G401 (cell line): ENCODE data around the gene COL4A1. TPM values are rescaled to one million over a fixed set of nuclear protein-coding genes. Genes with fewer than 3 reads are reported as not detected.

Experiments used
- DNase-seq: peaks from one replicate; pipeline ENCODE4 v3.0.0-alpha.2; 2015; ENCODE audit warnings: low spot score
- in situ Hi-C: cut with HindIII; loops from 2 replicates; pipeline ENCODE4 v1.10.0; 2016; ENCODE audit warnings: low sequenced_read_pairs, mixed read lengths
- total RNA-seq: library from RNA; depleted of rRNA; stranded (reverse); fragments of >200 nt; shearing (Covaris generic); gene quantifications from 2 replicates; pipeline ENCODE4 v1.2.3, GENCODE V29; 2014

Gene COL4A1
- total RNA-seq, 1 experiment from 2014 or later: 0.98 TPM

DNA sequence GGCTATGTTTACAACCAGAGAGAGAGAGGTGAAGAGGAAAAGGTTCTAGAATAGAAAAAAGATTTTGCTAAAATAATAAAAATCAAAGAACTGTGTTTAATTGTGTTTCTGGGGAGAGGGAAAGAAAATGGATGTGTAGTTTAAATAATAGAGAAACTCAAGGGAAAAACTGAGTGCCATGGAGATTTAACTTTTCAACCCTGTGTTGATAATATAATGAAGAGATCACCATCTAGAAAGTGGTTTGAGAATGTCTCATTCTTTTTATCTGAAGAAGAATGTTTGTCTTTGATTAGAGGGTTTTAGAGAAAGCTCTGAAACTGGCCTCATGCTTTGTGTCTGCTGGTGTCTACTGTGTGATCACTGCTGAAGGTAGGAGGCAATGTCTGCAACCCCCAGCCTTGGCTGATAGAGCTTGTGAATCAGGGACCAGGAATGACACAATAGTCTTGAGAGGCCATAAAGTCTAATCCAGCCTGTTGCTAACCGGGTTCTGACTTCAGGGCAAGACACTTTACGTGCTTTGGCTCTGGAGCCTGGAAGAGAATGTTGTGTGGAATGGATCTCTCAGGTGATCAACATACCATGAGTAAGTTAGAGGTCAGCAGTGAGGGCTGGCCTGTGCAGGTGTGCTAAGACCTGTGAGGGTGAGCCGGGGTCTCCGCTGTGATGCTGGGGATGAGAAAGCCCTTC, 5.5 kb upstream of the COL4A1 start:
- in situ Hi-C loops: no loop called here
- DNase-seq: no peak

DNA sequence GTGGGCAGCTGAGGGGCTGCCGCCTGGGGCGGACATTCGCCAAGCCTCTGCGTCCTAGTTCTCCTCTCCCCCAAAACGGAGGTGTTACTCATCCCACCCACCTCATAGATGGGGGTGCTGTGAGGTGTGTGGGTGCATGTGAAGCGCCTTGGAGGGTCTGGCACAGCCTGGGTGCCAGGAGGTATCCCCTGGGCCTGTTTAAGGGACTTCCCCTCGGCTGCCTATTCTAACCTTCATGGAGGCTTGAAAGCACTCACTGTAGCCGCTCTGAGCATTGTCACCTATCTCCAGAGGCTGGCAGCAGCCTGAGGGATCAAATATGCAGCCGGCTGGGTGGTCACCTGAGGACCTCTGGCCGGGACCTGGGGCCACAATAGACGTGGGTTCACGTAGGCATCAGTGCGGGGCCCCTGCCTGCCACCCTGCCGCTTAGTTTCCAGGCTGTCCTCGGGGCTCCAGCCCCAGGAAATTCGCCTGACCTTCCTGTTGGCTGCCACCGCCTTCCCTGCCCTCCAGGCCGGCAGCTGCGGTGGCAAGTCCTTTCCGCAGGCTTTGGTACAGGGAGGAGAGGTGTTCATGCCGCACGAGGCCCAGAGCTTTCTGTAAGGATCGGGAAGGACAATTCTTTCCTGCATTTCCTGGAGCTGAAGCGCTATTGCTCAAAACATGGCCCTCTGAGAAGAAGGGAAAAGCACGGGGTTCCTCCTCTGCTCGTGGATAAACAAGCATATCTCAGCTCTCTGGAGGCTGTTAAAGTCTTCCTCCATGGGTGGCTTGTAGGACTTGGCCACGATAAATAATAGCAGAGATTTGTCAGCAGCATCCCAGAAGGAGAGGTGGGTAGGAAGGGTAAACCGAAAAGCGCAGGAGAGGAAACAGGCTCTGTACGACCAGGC, 4.7 kb upstream of the COL4A1 start:
- DNase-seq: no peak
- in situ Hi-C loops: no loop called here

DNA sequence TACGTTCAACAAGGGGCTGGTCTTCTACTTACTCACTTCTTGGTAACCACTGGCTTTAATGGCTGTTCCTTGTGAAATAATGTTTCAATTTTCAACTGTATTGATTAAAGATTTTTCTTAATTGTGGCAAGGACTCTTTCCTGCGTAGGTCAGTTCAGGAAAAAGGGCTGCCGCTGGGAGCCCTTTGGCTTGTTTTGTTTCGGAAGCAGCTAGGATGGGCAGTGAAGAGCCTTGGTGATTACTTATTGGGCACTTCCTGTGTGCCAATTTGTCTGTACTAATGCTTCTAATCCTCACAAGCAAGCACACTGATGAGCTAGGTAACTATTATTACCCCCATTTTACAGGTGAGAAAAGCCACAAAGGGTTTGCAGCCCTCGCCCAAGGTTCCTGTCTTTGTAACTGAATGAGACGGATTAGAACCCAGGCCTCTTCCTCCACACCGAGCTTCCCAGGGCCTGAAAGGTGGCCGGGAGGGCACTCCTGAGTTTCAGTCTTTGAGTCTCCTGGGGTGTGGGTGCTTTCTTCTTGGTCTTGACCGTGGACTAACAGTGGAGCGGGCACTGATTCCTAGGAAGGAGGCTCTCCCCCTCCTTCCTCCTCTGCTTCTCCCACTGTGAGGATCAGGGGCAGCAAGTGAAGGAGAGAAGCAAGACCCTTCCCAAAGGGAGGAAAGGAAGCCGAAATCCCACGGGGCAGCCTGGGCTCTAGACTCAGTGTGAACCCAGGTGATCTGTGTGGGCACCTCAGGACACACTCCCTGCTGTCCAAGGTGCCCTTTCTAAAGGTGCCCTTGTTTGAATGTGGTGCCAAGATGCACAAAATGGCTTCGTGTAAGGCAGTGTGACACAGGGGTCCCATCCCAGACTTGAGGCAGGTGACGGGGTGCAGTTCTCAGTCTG, 3.8 kb upstream of the COL4A1 start:
- no peak for DNase-seq
- in situ Hi-C loops: no loop called here

- in situ Hi-C loops: no loop called here
- DNase-seq: no peak
Observed at GRCh38 chr13:110309661-110310524, 2.9 kb upstream of the COL4A1 start.

DNA sequence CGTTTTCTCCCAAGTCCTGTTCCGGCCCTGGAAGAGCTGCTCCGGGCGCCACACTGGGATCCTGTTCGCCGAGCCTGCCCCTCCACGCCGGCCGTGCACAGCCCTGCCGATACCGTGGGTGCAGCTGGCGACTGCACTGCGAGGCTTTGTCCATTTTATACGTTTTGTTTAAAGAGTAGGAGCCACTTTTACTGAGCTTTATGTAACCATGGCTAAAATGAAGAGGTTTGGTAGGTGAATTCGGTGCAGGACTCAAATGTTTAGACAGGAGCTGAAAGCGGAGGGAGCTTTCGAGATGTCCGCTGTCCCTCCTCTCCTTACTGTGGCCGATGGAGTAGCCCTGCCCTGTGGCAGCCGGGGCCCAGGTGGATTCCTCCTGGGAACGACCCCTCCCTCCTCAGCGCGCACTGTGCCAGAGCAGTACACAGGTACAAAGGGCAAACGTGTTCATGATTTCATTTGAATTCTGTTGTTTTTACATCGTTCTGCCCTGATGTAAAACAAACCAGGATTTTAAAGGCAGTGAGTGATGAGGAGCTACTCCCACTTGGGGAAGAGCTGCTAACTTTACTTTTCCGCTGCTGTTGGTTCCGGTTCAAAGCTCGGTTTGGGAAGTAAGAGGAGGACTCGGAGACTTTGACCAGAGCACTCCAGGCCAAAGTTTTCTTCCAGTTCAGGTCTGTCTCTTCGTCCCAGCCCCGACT, 1.9 kb upstream of the COL4A1 start:
- DNase-seq: no peak
- in situ Hi-C loops: no loop called here

GRCh38 chr13:110307767-110308655, 1.1 kb upstream of the COL4A1 start:
- in situ Hi-C loops: no loop called here
- DNase-seq: no peak

DNA sequence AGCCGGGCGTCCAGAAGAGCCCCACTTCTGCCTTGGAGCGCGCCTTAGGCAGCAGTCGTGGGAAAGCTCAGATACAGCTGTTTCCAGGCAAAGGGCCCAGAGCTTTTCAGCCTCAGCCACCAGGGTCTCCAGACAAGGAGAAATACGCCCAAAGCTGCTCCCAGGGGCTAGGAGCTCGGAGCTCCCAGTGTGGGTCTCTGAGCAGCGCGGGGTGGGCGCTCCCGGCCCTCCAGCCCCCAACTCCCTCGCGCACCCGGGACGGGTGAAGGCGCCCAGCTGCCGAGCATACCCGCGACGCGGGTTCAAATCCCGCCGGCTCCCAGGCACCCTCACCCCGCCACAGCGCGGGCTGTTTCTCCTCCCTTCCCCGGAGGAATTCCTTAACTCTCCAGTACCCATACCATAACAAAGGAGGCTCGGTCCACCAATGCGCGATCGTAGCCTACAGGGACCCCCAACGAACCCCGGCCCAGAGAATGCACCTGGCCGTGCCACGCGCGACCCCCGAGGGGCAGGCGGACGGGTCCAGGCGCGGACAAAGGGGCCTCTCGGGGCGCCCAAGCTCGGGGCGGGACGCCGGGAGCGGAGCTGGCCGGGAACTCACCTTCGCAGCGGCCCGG, 507 bp downstream of the COL4A1 start:
- in situ Hi-C loops: no loop called here
- DNase-seq: no peak

DNA sequence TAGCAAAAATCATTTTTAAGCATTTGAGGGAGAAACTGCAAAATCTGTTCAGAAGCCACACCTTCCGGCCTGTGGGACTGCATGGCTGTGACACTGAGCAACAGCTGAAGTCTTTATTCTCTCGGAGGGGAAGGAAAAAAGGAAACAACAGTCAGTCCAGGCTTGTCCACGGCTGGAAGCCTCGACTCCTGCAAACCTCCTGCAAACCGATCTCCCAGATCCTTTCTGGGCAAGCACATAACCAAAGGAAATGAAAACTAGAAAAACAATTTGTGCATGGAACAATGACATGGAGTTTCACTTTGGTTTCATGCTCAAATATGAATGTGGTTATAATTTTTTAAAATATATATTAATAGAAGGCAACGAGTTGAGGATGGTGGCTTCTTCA, 1.0 kb downstream of the COL4A1 start:
- in situ Hi-C loops: no loop called here
- DNase-seq: no peak

- no peak for DNase-seq
- in situ Hi-C loops: no loop called here
Observed at GRCh38 chr13:110305544-110305943, 1.4 kb downstream of the COL4A1 start.

- DNase-seq: no peak
- in situ Hi-C loops: no loop called here
Observed at GRCh38 chr13:110305001-110305400, 2.0 kb downstream of the COL4A1 start.

- no peak for DNase-seq
- in situ Hi-C loops: no loop called here
Observed at GRCh38 chr13:110304256-110304655, 2.7 kb downstream of the COL4A1 start.

DNA sequence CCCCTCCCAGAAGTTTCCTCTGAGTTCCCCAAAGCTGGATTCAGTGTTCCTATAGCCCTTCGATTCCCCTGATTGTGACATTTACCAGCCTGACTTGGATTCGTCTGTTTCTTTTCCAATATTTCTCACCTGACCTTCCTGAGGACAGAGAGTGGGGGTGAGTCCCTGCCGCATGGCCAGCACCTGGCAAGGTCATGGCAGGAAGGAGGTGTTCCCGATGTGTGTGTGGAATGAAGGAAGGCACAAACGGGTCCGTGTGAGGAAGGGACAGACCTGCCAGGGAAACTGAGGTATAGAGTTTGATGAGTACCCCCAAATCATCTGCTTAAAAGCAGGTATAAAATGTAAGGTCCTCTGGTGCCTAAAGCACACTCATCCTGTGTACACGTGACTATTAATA, 3.3 kb downstream of the COL4A1 start:
- in situ Hi-C loops: no loop called here

DNA sequence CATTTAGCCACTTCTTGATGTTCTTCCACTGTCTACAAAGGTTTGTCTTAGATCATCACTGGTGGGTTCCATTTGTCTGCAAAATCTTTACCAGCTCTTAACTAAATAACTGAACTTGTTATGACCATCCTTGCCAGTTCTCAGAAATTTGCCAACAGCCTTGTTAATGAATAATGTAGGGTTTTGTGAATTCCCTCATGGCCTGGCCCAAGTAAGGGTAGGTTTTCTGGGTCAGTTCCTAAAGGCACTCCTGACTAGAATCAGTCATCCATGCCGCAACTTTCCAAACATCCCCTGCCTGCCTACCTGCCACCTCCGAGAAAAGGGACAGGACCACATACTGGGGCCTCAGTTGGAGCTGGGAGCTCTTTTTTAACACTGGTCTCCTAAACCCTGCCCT, 4.0 kb downstream of the COL4A1 start:
- in situ Hi-C loops: no loop called here
- no peak for DNase-seq

More for the DNA sequence above, 3.3 kb downstream of the COL4A1 start:
- DNase-seq: no peak

DNA sequence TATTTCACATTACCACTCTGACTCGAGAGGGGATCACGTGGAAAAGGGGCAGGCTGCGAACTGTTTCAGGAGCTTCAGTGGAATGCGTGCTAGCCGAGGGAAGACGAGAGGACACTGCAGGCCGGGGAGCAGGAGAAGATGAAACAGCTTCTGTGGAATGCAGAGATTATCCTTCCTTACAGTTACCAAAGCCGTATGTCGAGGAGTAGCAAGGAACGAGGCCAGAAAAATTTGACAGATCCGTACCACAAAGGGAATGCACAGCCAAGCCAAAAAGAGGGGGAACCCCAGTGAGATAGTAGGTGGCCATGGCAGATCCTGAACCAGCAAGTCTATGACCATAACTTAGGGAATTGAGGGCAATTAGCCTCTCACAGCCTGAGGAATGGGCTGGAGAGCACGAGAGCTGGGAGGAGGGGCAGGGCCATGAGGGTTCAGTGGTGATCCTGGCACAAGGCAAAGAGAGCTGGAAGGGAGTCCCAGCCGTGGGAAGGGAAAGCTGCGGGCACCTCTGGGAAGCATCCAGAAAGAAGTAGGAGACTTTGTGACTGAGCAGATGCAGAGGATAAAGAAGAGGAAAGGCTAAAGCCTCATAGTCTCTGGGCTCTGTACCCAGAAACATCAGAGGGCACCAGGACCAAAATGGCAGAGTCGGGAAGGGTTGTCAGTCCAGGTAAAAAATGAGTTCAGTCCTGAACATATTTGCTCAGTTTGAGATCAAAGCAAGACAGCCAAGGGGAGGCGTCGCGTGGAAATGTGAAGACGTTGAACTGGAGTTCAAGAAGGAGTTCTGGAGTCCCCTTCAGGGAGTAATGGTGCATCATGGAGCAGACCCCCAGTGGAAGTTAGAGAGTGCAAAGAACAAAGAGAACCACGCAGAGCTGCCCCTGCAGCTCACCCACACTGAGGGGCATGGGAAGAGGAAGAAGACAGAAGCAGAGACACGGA, 5.1 kb downstream of the COL4A1 start:
- no peak for DNase-seq
- in situ Hi-C loops: no loop called here

DNA sequence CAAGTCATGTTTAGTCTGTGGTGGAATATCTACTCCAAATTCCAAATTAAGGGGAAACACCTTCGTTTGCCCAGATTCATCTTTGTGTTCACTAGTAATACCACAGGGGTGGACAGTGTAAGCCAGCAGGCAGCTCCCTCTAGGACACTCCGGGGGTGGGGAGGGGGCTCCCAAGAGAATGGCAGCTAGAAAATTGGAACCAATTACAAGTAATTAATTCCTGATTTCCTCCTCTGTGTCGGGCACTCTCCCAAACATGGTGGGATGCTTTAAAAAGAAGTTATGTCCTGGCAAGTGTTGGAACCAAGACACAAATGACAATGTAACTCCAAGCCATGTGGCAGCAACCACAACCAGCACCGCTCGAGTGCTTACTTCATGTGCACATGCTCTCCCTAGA, 5.9 kb downstream of the COL4A1 start:
- DNase-seq: no peak

More for the DNA sequence above, 5.9 kb downstream of the COL4A1 start:
- in situ Hi-C loops: no loop called here
